SK-N-SH (cell line): Measurements from ENCODE around the gene HBB. TPM values are rescaled to one million over a fixed set of nuclear protein-coding genes. Genes with fewer than 3 reads are reported as not detected.

Source experiments
- CTCF ChIA-PET: fragments of 300-600, 350-600 bp; formaldehyde crosslinking; extraction: SDS; loops from one replicate; lab custom pipeline; 2021; lab: Yijun Ruan, JAX
- POLR2A ChIA-PET: fragments of 350-600 bp; sonication (Branson Sonifier 250); formaldehyde crosslinking; extraction: SDS; loops from one replicate; lab custom pipeline; 2020; ENCODE audit warnings: antibody characterized with exemption, inconsistent platforms; lab: Yijun Ruan, JAX
- DNase-seq: peaks from one replicate; pipeline ENCODE4 v3.0.0; 2012
- H2AFZ ChIP-seq: fragments of 200-600 bp; sonication (generic); 2 replicates; pipeline ENCODE4 v1.8.1; 2016; ENCODE audit warnings: antibody characterized with exemption, mild to moderate bottlenecking, low read depth
- H3F3A ChIP-seq: fragments of 200-600 bp; sonication (generic); replicated peaks from 2 replicates; pipeline ENCODE3; 2016; ENCODE audit warnings: antibody characterized with exemption, mild to moderate bottlenecking; ENCODE audit not compliant: insufficient read depth
- H3K27ac ChIP-seq, 2 experiments: fragments of 200-500 bp in 1 of 2; fragments of 200-600 bp in 1 of 2; sonication (Bioruptor generic) in 1 of 2; sonication (generic), shearing (Covaris generic) in 1 of 2; 2 replicates each; pipeline versions ENCODE4 v1.5.1 to v1.6.1; 2014 to 2016; ENCODE audit warnings: low read depth in 2 of 2, inconsistent platforms in 1 of 2, low read length in 1 of 2, mild to moderate bottlenecking in 1 of 2, mixed read lengths in 1 of 2
- H3K27me3 ChIP-seq: fragments of 200-600 bp; sonication (generic), shearing (Covaris generic); 2 replicates; pipeline ENCODE4 v1.6.1; 2016; ENCODE audit warnings: mixed run types; ENCODE audit not compliant: insufficient read depth
- H3K36me3 ChIP-seq, 2 experiments: fragments of 200-500 bp in 1 of 2; fragments of 200-600 bp in 1 of 2; sonication (Bioruptor generic) in 1 of 2; sonication (generic) in 1 of 2; replicated peaks in 1 of 2; 2 replicates each; pipeline versions ENCODE3 to v1.5.1; 2014 to 2016; ENCODE audit warnings: low read length in 1 of 2, mild to moderate bottlenecking in 1 of 2; ENCODE audit not compliant: insufficient read depth in 2 of 2, control insufficient read depth in 1 of 2
- H3K4me1 ChIP-seq, 2 experiments: fragments of 200-500 bp in 1 of 2; fragments of 200-600 bp in 1 of 2; sonication (Bioruptor generic) in 1 of 2; sonication (generic), shearing (Covaris generic) in 1 of 2; 2 replicates each; pipeline versions ENCODE4 v1.5.1 to v1.6.1; 2014 to 2016; ENCODE audit warnings: low read depth in 1 of 2, low read length in 1 of 2, mixed run types in 1 of 2; ENCODE audit not compliant: insufficient read depth in 2 of 2, control insufficient read depth in 1 of 2
- H3K4me2 ChIP-seq: fragments of 200-600 bp; sonication (generic), shearing (Covaris generic); 2 replicates; pipeline ENCODE4 v1.6.1; 2017; ENCODE audit warnings: mixed run types
- H3K4me3 ChIP-seq, 2 experiments: fragments of 200-500 bp in 1 of 2; fragments of 200-600 bp in 1 of 2; sonication (Bioruptor generic) in 1 of 2; sonication (generic), shearing (Covaris generic) in 1 of 2; 2 replicates each; pipeline versions ENCODE4 v1.5.1 to v1.8.1; 2014 to 2016; ENCODE audit warnings: low read depth in 2 of 2, inconsistent platforms in 1 of 2, low read length in 1 of 2, mild to moderate bottlenecking in 1 of 2, mixed read lengths in 1 of 2, moderate library complexity in 1 of 2
- H3K79me2 ChIP-seq: fragments of 200-600 bp; sonication (generic); 2 replicates; pipeline ENCODE4 v1.8.1; 2017; ENCODE audit warnings: mild to moderate bottlenecking; ENCODE audit not compliant: insufficient read depth
- H3K9ac ChIP-seq: fragments of 200-600 bp; sonication (generic); 2 replicates; pipeline ENCODE4 v1.6.1; 2017; ENCODE audit warnings: mixed run types
- H3K9me2 ChIP-seq: fragments of 200-600 bp; sonication (generic); 2 replicates; pipeline ENCODE4 v1.6.1; 2017; ENCODE audit warnings: mixed run types
- H3K9me3 ChIP-seq: fragments of 200-600 bp; sonication (generic); 2 replicates; pipeline ENCODE4 v1.6.1; 2017; ENCODE audit warnings: mixed run types, mild to moderate bottlenecking, moderate library complexity
- H4K20me1 ChIP-seq: fragments of 200-600 bp; sonication (generic); 2 replicates; pipeline ENCODE4 v1.6.1; 2017; ENCODE audit warnings: mild to moderate bottlenecking, mixed run types; ENCODE audit not compliant: insufficient read depth
- CHD2 ChIP-seq: fragments of 150-350 bp; IDR thresholded peaks from 2 replicates; pipeline ENCODE4 v1.6.1; 2018; ENCODE audit warnings: low read length; ENCODE audit not compliant: partially characterized antibody
- CTCF ChIP-seq: fragments of 200-600 bp; sonication (generic); IDR thresholded peaks from 2 replicates; pipeline ENCODE4 v1.6.1; 2017; ENCODE audit warnings: antibody characterized with exemption, mild to moderate bottlenecking, moderate library complexity
- ELF1 ChIP-seq: IDR thresholded peaks from 2 replicates; pipeline ENCODE4 v1.4.0; 2012
- EP300 ChIP-seq, 2 experiments: IDR thresholded peaks; 2 replicates each; pipeline versions ENCODE4 v1.4.0 to v1.6.1; 2012; ENCODE audit warnings: borderline replicate concordance in 1 of 2, low read depth in 1 of 2, low read length in 1 of 2
- FOSL2 ChIP-seq: IDR thresholded peaks from 2 replicates; pipeline ENCODE4 v1.4.0; 2012; ENCODE audit warnings: low read depth, mild to moderate bottlenecking, moderate library complexity, borderline replicate concordance
- FOXM1 ChIP-seq: IDR thresholded peaks from 2 replicates; pipeline ENCODE4 v1.4.0; 2012; ENCODE audit warnings: low read depth, mild to moderate bottlenecking
- GABPA ChIP-seq: IDR thresholded peaks from 2 replicates; pipeline ENCODE4 v1.4.0; 2012; ENCODE audit warnings: low read depth, mild to moderate bottlenecking
- JUND ChIP-seq: IDR thresholded peaks from 2 replicates; pipeline ENCODE4 v1.4.0; 2012
- MEF2A ChIP-seq: IDR thresholded peaks from 2 replicates; pipeline ENCODE4 v1.4.0; 2012; ENCODE audit warnings: low read depth, borderline replicate concordance
- NFIC ChIP-seq: IDR thresholded peaks from 2 replicates; pipeline ENCODE4 v1.4.0; 2012; ENCODE audit warnings: borderline replicate concordance
- RAD21 ChIP-seq: IDR thresholded peaks from 2 replicates; pipeline ENCODE4 v1.6.1; 2012; ENCODE audit warnings: mild to moderate bottlenecking, low read length
- REST ChIP-seq: IDR thresholded peaks from 2 replicates; pipeline ENCODE4 v1.6.1; 2012; ENCODE audit warnings: mild to moderate bottlenecking, low read depth, low read length, moderate library complexity
- TAF1 ChIP-seq: IDR thresholded peaks from 2 replicates; pipeline ENCODE4 v1.6.1; 2012; ENCODE audit warnings: low read depth, mild to moderate bottlenecking, low read length, moderate library complexity, borderline replicate concordance
- USF1 ChIP-seq: IDR thresholded peaks from 2 replicates; pipeline ENCODE4 v1.4.0; 2012; ENCODE audit warnings: low read depth, borderline replicate concordance
- USF2 ChIP-seq: fragments of 150-350 bp; IDR thresholded peaks from 2 replicates; pipeline ENCODE4 v1.6.1; 2017; ENCODE audit warnings: antibody characterized with exemption, low read length, low read depth, borderline replicate concordance
- YY1 ChIP-seq: IDR thresholded peaks from 2 replicates; pipeline ENCODE4 v1.4.0; 2012; ENCODE audit warnings: low read depth, mild to moderate bottlenecking
- ZBTB33 ChIP-seq: IDR thresholded peaks from 2 replicates; pipeline ENCODE4 v1.4.0; 2012; ENCODE audit warnings: low read depth, borderline replicate concordance
- polyA plus RNA-seq, 3 experiments: library from polyadenylated mRNA; depleted of rRNA; stranded (reverse); fragments of >200 nt; gene quantifications; 2 replicates each; pipeline ENCODE4 v1.2.3, GENCODE V29; 2012

Gene HBB
- polyA plus RNA-seq, 1 of the 3 experiments (the other 2 are of a cell fraction), result not detected

GRCh38 chr11:5267033-5267563, 40.2 kb upstream of the HBB start (continued):
- TF ChIP-seq FOSL2 (no peak), CHD2 (no peak), NFIC (no peak)

- CTCF ChIA-PET, result no interaction called here
- no peak overlapping the region for H3K9ac ChIP-seq
- TF ChIP-seq TAF1, result no peak
- no peak for TF ChIP-seq ELF1
- TF ChIP-seq GABPA, result no peak
- TF ChIP-seq RAD21, result no peak
- no peak for TF ChIP-seq JUND
- TF ChIP-seq YY1, result no peak
- TF ChIP-seq ZBTB33, result no peak
- TF ChIP-seq USF2, result no peak
- no peak for TF ChIP-seq CTCF
- no peak for TF ChIP-seq USF1
- no peak for TF ChIP-seq REST
- no peak for TF ChIP-seq MEF2A
- TF ChIP-seq EP300 (IDR thresholded peaks at IDR 0.05; ENCODE audit: borderline replicate concordance in 1 of 2, low read depth in 1 of 2, low read length in 1 of 2), result no peak
- TF ChIP-seq FOXM1, result no peak
- TF ChIP-seq, all 33 proteins: peak for 0
- DNase-seq, result no peak
- POLR2A ChIA-PET, result no interaction called here
- Histone ChIP-seq H3K4me1 (no peaks in the 10 kb centered on the region), H3K27me3 (peaks cover 22% of the 10 kb centered on the region), H3K27ac (no peak overlapping the region), H3K9me3 (no peaks in the 10 kb centered on the region), H3F3A (no peaks in the 10 kb centered on the region), H3K79me2 (no peaks in the 10 kb centered on the region), H3K4me2 (no peak overlapping the region), H2AFZ (no peak overlapping the region), H4K20me1 (no peaks in the 10 kb centered on the region), H3K9me2 (no peaks in the 10 kb centered on the region), H3K4me3 (no peak overlapping the region), H3K36me3 (no peaks in the 10 kb centered on the region)
Measured at GRCh38 chr11:5266609-5267008, 39.7 kb upstream of the HBB start.
